Astrocyte (in vitro differentiated cells and primary cell): Measurements from ENCODE around the gene CHCHD5. TPM values are rescaled to one million over a fixed set of nuclear protein-coding genes. Genes with fewer than 3 reads are reported as not detected.

ENCODE experiments used
- DNase-seq: peaks from one replicate; pipeline ENCODE4 v3.0.0-alpha.2; 2010; ENCODE audit warnings: low read depth
- FAIRE-seq: peaks from 2 replicates; lab custom pipeline; 2011; peaks lifted over from hg19 to GRCh38; lab: Jason Lieb, UNC
- H2AFZ ChIP-seq: 2 replicates; pipeline ENCODE4 v1.6.0; 2012; ENCODE audit warnings: low read depth, low read length, inconsistent platforms
- H3K27ac ChIP-seq: 2 replicates; pipeline ENCODE4 v1.5.1; 2011; ENCODE audit warnings: low read depth, low read length, inconsistent platforms
- H3K27me3 ChIP-seq: 2 replicates; pipeline ENCODE4 v1.6.0; 2011; ENCODE audit warnings: low read length, inconsistent platforms; ENCODE audit not compliant: insufficient read depth
- H3K36me3 ChIP-seq: 2 replicates; pipeline ENCODE4 v1.5.1; 2011; ENCODE audit warnings: low read length, inconsistent platforms; ENCODE audit not compliant: insufficient read depth
- H3K4me1 ChIP-seq: 2 replicates; pipeline ENCODE4 v1.5.1; 2011; ENCODE audit warnings: low read length, inconsistent platforms; ENCODE audit not compliant: insufficient read depth
- H3K4me2 ChIP-seq: 2 replicates; pipeline ENCODE4 v1.6.0; 2012; ENCODE audit warnings: low read length, inconsistent platforms
- H3K4me3 ChIP-seq: 2 replicates; pipeline ENCODE4 v1.5.1; 2011; ENCODE audit warnings: low read depth, mild to moderate bottlenecking, low read length, inconsistent platforms; ENCODE audit not compliant: insufficient read depth
- H3K79me2 ChIP-seq: 2 replicates; pipeline ENCODE4 v1.6.0; 2012; ENCODE audit warnings: mild to moderate bottlenecking, low read length, inconsistent platforms; ENCODE audit not compliant: insufficient read depth
- H3K9ac ChIP-seq: 2 replicates; pipeline ENCODE4 v1.6.0; 2012; ENCODE audit warnings: mild to moderate bottlenecking, low read length, inconsistent platforms
- H3K9me3 ChIP-seq: 2 replicates; pipeline ENCODE4 v1.5.1; 2012; ENCODE audit warnings: low read depth, mild to moderate bottlenecking, low read length, inconsistent platforms; ENCODE audit not compliant: insufficient read depth
- H4K20me1 ChIP-seq: 2 replicates; pipeline ENCODE4 v1.6.0; 2012; ENCODE audit warnings: low read length, inconsistent platforms; ENCODE audit not compliant: insufficient read depth
- H3K27ac Mint-ChIP-seq: one replicate; pipeline ENCODE4 v1.8.0; 2021; ENCODE audit warnings: mild to moderate bottlenecking, mixed read lengths; ENCODE audit not compliant: unreplicated experiment
- H3K27me3 Mint-ChIP-seq: one replicate; pipeline ENCODE4 v1.8.0; 2021; ENCODE audit warnings: low read depth, mixed read lengths; ENCODE audit not compliant: unreplicated experiment
- H3K36me3 Mint-ChIP-seq: one replicate; pipeline ENCODE4 v1.8.0; 2021; ENCODE audit warnings: low read depth, mixed read lengths; ENCODE audit not compliant: unreplicated experiment
- H3K4me1 Mint-ChIP-seq: one replicate; pipeline ENCODE4 v1.8.0; 2021; ENCODE audit warnings: low read depth, mixed read lengths; ENCODE audit not compliant: unreplicated experiment
- H3K4me3 Mint-ChIP-seq: one replicate; pipeline ENCODE4 v1.8.0; 2021; ENCODE audit warnings: mild to moderate bottlenecking, moderate library complexity, mixed read lengths; ENCODE audit not compliant: unreplicated experiment
- H3K9me3 Mint-ChIP-seq: one replicate; pipeline ENCODE4 v1.8.0; 2021; ENCODE audit warnings: mild to moderate bottlenecking, mixed read lengths; ENCODE audit not compliant: unreplicated experiment
- EZH2 ChIP-seq: IDR thresholded peaks from 2 replicates; pipeline ENCODE4 v1.6.1; 2012; ENCODE audit warnings: mild to moderate bottlenecking, low read length, inconsistent platforms; ENCODE audit not compliant: insufficient read depth
- total RNA-seq: library from RNA; stranded (reverse); gene quantifications from 2 replicates; pipeline ENCODE4 v1.2.1, GENCODE V29; 2021
- TF ChIP-seq, protein P1 (sequence below): IDR thresholded peaks from 2 replicates; pipeline ENCODE4 v1.5.1; 2011; ENCODE audit warnings: low read depth, mild to moderate bottlenecking, inconsistent platforms, low read length, moderate library complexity; ENCODE audit not compliant: insufficient read depth

CHCHD5 gene
- total RNA-seq, 1 donor from 2014 or later = 17.9 TPM

- peaks cover 5% of the 10 kb centered on the region for H3K4me1 ChIP-seq
- Mint-ChIP-seq H3K4me3 (no peak overlapping the region), H3K9me3 (no peaks in the 10 kb centered on the region), H3K27ac (no peak overlapping the region), H3K4me1 (peaks cover 6% of the 10 kb centered on the region), H3K36me3 (no peaks in the 10 kb centered on the region), H3K27me3 (peaks cover 9% of the 10 kb centered on the region)
- H3K9ac ChIP-seq = no peak overlapping the region
- FAIRE-seq (no peak), DNase-seq (no peak)
- no peak for TF ChIP-seq EZH2
- TF ChIP-seq, protein P1, sequence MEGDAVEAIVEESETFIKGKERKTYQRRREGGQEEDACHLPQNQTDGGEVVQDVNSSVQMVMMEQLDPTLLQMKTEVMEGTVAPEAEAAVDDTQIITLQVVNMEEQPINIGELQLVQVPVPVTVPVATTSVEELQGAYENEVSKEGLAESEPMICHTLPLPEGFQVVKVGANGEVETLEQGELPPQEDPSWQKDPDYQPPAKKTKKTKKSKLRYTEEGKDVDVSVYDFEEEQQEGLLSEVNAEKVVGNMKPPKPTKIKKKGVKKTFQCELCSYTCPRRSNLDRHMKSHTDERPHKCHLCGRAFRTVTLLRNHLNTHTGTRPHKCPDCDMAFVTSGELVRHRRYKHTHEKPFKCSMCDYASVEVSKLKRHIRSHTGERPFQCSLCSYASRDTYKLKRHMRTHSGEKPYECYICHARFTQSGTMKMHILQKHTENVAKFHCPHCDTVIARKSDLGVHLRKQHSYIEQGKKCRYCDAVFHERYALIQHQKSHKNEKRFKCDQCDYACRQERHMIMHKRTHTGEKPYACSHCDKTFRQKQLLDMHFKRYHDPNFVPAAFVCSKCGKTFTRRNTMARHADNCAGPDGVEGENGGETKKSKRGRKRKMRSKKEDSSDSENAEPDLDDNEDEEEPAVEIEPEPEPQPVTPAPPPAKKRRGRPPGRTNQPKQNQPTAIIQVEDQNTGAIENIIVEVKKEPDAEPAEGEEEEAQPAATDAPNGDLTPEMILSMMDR = no peak
- no peak overlapping the region for H3K4me2 ChIP-seq
- no peaks in the 10 kb centered on the region for H3K36me3 ChIP-seq
- no peak overlapping the region for H2AFZ ChIP-seq
- H3K27ac ChIP-seq = no peak overlapping the region
- no peaks in the 10 kb centered on the region for H4K20me1 ChIP-seq
- no peaks in the 10 kb centered on the region for H3K79me2 ChIP-seq
- H3K4me3 ChIP-seq = no peak overlapping the region
- H3K9me3 ChIP-seq = no peaks in the 10 kb centered on the region
- H3K27me3 ChIP-seq = no peaks in the 10 kb centered on the region
These were observed 18.5 kb downstream of the CHCHD5 start for GRCh38 chr2:112602917-112603316.

DNA sequence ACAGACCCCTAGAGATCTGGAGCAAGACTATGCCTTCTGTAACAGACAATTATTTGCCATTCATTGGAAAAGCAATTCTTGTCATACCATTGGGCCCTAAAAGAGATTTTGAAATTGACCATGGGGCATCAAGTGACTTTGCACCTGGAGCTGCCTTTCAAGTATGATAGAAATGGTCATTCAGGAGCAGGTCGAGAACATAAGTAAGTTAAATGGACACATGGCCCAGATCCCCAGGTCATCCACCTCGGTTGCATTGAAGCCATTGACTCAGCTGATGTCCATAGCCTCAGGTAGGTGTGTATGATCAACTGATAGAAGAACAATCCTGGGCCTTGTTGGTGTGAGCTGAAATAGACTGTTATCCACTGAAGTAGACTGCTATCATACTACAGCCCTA lies 19.3 kb downstream of the CHCHD5 start:
- no peak overlapping the region for H3K4me3 Mint-ChIP-seq
- H3K36me3 ChIP-seq = no peaks in the 10 kb centered on the region
- no peak for FAIRE-seq
- H2AFZ ChIP-seq = no peak overlapping the region
- H3K9me3 Mint-ChIP-seq = peaks cover 2% of the 10 kb centered on the region
- H3K27me3 ChIP-seq = no peaks in the 10 kb centered on the region
- no peaks in the 10 kb centered on the region for H3K36me3 Mint-ChIP-seq
- peaks cover 5% of the 10 kb centered on the region for H3K4me1 ChIP-seq
- H3K79me2 ChIP-seq = no peaks in the 10 kb centered on the region
- H3K4me2 ChIP-seq = no peak overlapping the region
- TF ChIP-seq, protein P1 = no peak
- no peak for TF ChIP-seq EZH2
- no peak overlapping the region for H3K27ac Mint-ChIP-seq
- H3K27me3 Mint-ChIP-seq = peaks cover 9% of the 10 kb centered on the region
- no peak for DNase-seq
- no peak overlapping the region for H3K27ac ChIP-seq
- H3K4me1 Mint-ChIP-seq = peaks cover 6% of the 10 kb centered on the region
- no peak overlapping the region for H3K4me3 ChIP-seq
- no peak overlapping the region for H3K9ac ChIP-seq
- H3K9me3 ChIP-seq = no peaks in the 10 kb centered on the region
- H4K20me1 ChIP-seq = no peaks in the 10 kb centered on the region

- Histone ChIP-seq H3K9me3 (no peaks in the 10 kb centered on the region), H3K36me3 (no peaks in the 10 kb centered on the region), H3K27me3 (no peaks in the 10 kb centered on the region), H3K79me2 (no peaks in the 10 kb centered on the region), H4K20me1 (no peaks in the 10 kb centered on the region), H3K4me2 (no peak overlapping the region), H3K27ac (no peak overlapping the region), H3K4me1 (peaks cover 3% of the 10 kb centered on the region), H2AFZ (no peak overlapping the region), H3K4me3 (no peak overlapping the region), H3K9ac (no peak overlapping the region)
- TF ChIP-seq EZH2 = no peak
- TF ChIP-seq, protein P1 = no peak
- Mint-ChIP-seq H3K27ac (no peak overlapping the region), H3K27me3 (peaks cover 10% of the 10 kb centered on the region), H3K4me3 (no peak overlapping the region), H3K4me1 (peaks cover 6% of the 10 kb centered on the region), H3K36me3 (no peaks in the 10 kb centered on the region), H3K9me3 (peaks cover 9% of the 10 kb centered on the region)
- no peak for DNase-seq
- no peak for FAIRE-seq
These were observed 20.5 kb downstream of the CHCHD5 start for GRCh38 chr2:112604952-112605351.
